Stimulated activated CD4-positive, alpha-beta T cell treated with anti-CD3 and anti-CD28 coated beads, Interleukin-1b, Interleukin-23, amount 100 ng/mL, for 1 hour (primary cell): Measurements from ENCODE around the gene ITCH.
"Not testable (repeated sequence)": the region's sequence is repeated elsewhere in the genome, so short reads cannot be mapped to it uniquely, and the experiment has no call there.

Source experiments
- DNase-seq, 2 donors: peaks; one replicate each; pipeline ENCODE4 v3.0.0-alpha.2; 2020; ENCODE audit warnings: low read depth in 2 of 2

Gene ITCH

DNA sequence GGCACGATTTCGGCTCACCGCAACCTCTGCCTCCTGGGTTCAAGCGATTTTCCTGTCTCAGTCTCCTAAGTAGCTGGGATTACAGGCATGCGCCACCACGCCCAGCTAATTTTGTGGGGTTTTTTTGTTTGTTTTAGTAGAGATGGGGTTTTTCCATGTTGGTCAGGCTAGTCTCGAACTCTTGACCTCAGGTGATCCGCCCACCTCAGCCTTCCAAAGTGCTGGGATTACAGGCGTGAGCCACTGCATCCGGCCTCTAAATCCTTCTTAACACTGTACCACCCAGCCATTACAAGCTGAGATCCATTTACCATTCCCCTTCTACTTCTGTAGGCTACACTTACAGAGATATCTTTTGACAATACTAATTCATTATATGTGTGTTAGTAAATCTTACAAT lies 51.5 kb downstream of the ITCH start:
- DNase-seq = not testable (repeated sequence)

GRCh38 chr20:34415079-34415478 lies 52.0 kb downstream of the ITCH start:
- DNase-seq = no peak

DNA sequence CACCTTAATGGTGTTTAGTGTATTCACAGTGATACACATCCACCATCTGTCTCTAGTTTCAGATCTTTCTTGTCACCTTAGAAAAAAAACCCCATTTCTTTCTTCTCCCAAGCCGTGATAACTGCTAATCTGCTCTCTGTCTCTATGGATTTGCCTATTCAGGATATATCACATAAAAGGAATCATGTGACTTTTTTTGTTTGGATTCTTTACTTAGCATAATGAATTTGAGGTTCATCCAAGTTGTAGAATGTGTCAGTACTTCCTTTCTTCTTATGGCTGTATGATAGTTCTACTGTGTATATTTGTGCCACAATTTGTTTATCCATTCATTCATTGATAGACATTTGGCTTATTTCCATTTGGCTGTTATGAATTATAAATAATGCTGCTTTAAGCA lies 57.1 kb downstream of the ITCH start:
- no peak for DNase-seq

DNA sequence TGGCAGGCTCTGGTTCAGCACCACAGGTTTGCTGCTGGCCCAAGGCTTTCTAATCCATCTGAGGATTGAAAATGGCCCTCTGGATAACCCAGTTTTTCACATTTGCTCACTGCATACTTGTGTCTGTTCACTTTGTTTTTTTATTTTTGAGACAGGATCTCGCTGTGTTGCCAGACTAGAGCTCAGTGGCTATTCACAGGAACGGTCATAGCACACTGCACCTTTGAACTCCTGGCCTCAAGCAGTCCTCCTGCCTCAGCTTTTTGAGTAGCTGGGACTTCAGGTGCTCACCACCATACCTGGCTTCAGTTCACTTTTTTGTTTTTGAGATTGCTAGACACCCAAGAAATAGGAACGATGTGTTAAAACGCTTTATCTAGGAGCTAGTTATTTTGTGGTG lies 57.9 kb downstream of the ITCH start:
- DNase-seq = no peak

DNA sequence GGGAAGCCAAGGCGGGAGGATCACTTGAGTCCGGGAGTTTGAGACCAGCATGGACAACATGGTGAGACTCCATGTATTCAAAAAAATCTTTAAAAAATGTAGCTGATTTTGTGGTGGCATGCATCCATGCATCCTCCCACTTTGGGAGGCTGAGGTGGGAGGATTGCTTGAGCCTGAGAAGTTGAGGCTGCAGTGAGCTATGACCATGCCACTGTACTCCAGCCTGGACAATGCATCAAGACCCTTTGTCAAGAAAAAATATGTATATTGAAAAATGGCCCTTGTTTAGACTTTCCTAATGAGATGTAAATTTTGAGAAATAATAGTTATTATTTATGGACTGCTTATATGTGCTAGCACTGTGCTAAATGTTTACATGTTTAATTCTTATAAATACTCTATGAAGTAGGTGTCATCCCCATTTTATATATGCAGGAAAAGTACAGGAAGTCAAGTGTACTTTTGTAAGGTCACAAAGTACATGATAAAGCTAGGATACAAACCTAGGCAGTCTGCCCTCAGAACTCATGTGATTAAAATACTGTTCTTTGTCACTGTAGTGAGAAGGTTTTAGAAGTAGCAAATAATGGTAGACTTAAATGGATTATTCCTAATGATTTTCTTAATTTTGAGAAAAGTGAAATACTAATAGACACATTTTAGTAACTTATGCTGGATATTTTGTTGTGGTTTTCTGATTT lies 58.8 kb downstream of the ITCH start:
- DNase-seq = no peak

GRCh38 chr20:34425032-34425690 lies 62.1 kb downstream of the ITCH start:
- DNase-seq = not testable (repeated sequence)

DNA sequence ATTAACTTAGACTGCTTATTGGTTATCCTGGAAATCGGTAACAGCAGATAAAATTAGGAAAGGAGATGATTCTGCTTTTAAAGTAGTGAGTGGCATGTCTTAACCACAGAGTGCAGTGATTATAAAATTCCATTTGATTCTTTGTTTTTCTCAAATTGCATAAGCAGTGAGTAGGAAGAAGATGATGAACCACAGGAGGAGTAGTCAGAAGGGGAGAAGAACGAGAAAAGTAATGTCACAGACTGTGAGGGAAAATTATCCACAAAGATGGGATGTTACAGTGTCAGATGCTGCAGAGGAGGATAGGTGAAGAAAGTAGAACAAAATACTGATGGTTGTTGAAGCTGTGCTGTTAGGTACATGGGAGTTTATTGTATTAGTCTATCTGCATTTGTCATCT lies 63.0 kb downstream of the ITCH start:
- DNase-seq = no peak

DNA sequence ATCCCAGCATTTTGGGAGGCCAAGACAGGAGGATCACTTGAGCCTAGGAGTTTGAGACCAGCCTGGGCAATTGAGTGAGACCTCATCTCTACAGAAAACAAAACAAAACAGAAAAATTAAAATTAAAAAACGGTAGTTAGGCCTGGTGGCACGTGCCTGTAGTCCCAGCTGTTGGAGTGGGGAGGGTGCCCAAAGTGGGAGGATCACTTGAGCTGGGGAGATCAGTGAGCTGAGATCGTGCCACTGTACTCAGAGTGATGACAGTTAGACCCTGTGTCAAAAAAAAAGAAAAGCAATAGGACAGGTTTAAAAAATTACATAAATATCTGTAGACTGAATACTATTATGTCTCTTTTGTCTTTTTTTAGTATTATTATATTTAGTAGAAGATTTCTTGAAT lies 64.3 kb downstream of the ITCH start:
- DNase-seq = no peak

- no peak for DNase-seq
Observed at GRCh38 chr20:34427784-34428183, 64.7 kb downstream of the ITCH start.

DNA sequence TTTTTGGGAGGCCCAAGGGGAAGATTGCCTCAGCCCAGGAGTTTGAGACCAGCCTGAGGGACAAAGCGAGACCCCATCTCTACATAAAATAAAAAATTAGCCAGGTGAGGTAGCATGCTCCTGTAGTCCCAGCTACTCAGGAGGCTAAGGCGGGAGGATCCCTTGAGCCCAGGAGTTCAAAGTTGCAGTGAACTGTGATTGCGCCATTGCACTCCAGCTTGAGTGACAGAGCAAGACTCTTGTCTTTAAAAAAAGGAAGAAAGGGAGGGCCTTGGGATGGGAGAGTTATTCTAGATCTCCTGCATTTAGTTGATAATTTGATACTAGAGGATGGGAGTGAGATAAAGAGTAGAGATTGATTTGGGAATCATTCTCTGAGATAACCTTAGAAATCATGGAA lies 68.1 kb downstream of the ITCH start:
- DNase-seq = no peak

DNA sequence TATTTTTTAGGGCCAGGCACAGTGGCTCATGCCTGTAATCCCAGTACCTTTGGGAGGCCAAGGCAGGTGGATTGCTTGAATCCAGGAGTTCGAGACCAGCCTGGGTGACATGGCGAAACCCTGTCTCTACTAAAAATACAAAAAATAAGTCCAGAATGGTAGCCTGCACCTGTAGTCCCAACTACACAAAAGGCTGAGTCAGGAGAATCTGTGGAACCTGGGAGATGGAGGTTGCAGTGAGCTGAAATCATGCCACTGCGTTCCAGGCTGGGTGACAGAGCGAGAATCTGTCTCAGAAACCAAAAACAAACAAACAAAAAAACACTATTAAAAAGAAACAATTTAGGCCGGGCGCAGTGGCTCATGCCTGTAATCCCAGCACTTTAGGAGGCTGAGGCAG lies 69.6 kb downstream of the ITCH start:
- DNase-seq = not testable (repeated sequence)

- DNase-seq = no peak
Observed at GRCh38 chr20:34433391-34433790, 70.3 kb downstream of the ITCH start.

DNA sequence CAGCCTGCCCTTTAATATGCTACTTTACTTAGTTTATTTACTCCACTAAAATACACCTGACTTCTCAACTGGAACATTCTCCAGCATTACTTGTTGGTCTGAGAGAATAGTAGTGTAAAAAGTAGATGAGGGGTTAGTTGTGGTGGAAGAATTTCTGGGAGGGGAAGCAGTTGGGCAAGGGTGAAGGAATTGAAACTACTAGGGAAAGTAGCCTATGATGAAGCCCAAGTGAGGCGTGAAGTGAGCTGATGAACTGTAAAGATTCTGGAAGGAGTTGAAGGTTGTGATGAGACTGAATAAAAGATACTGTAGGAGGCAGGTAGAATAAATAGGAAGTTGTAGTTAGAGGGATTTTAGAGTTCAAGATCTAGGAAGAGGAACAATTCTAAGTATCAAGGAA lies 72.5 kb downstream of the ITCH start:
- no peak for DNase-seq

DNA sequence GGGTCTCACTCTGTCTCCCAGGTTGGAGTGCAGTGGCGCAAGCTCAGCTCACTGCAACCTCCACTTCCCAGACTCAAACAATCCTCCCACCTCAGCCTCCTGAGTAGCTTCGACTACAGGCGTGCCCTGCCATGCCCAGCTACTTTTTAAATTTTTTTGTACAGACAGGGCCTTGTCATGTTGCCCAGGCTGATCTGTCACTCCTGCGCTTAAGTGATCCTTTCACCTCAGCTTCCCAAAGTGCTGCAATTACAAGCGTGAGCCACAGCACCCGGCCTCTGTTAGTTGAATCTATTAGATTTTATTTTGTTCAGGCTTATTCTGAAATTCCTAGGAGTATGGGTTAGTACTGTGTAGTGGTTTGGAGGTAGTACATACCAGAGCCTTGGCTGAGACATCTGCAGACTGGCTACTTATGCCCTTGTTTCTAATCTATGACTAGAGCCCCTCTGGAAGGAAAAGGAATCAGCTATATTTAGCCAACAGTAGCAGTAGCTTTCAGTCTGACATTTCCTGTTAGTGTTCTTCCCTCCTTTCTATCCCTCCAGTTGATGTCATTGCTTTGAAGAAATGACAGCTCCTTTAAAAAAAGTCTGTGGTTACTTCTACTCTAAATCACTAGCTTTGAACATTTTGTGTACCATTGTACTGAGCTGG lies 74.4 kb downstream of the ITCH start:
- DNase-seq = no peak

- DNase-seq = no peak
Observed at GRCh38 chr20:34439168-34439567, 76.1 kb downstream of the ITCH start.

GRCh38 chr20:34441423-34441822 lies 78.3 kb downstream of the ITCH start:
- DNase-seq = not testable (repeated sequence)

DNA sequence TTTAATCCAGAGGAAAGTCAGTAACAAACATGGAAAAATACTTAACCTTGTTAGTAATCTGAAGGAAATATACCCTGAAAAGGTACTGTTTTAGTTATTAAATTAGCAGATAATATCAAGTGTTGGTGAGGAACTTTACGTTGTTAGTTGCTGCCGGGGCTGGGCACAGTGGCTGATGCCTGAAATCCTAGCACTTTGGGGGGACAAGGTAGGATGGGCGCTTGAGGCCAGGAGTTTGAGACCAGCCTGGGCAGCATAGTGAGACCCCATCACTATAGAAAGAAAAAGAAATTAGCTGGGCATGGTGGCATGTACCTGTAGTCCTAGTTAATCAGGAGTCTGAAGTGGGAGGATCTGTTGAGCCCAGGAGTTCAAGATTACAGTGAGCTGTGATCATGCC lies 80.5 kb downstream of the ITCH start:
- no peak for DNase-seq

- DNase-seq = no peak
Observed at GRCh38 chr20:34445177-34446065, 82.3 kb downstream of the ITCH start.

GRCh38 chr20:34448517-34448916 lies 85.4 kb downstream of the ITCH start:
- no peak for DNase-seq

DNA sequence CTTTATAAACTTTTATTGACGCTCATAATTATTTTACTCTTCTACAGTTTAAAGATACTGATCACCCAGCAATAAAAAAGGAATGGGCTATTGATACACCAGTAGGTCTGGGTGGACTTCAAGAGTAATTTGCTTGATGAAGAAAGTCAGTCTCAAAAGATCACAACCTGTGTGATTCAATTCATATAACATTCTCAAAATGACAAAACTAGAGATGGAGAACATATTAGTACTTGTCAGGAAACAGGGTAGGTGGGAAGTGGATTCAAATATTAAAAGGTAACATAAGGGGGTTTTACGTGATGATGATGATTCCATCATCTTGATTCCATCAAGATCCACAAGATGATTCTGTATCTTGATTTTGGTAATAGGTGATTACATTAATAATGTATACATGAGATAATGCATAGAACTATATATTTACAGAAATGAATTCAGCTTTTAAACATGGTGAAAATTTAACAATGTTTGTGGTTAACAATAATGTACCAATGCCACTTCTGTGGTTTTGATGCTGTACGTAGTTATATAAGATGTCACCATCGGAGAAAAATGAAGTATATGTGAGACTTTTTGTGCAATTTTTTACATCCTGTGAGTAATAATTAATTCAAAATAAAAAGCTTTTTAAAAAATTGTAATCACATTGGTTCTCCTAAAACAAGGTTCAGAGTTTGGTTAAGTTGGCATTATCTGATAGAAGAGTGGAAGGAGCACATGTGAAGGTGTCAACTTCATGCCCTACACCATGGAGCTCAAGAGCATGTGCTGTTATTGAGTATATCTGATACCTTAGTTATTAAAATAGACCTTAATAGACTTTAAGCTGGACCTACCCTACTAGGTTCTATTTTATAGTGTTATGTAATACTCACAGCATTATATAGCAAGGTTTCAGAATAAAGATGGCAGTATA lies 86.9 kb downstream of the ITCH start:
- no peak for DNase-seq
